HepG2 (cell line): ENCODE data around the gene FOXK2. TPM values are rescaled to one million over a fixed set of nuclear protein-coding genes. Genes with fewer than 3 reads are reported as not detected.
A peak's percentile ranks its signal among the peaks of the same experiment; 100 is the strongest.

ENCODE experiments used
- ASH2L ChIP-seq: fragments of 300-600, 200-600 bp; sonication (generic); IDR thresholded peaks from 2 replicates; pipeline ENCODE4 v1.7.0; 2017; ENCODE audit warnings: low read depth, mild to moderate bottlenecking, moderate library complexity, mixed read lengths, low read length; ENCODE audit not compliant: insufficient read length
- GMEB2 ChIP-seq: IDR thresholded peaks from 2 replicates; pipeline ENCODE4 v1.6.1; 2016; ENCODE audit warnings: missing biosample characterization, missing genetic modification reagents, low read depth
- PBX2 ChIP-seq: IDR thresholded peaks from 2 replicates; pipeline ENCODE4 v1.6.1; 2016; ENCODE audit warnings: control low read depth
- PHF20 ChIP-seq: sonication (generic); formaldehyde crosslinking; IDR thresholded peaks from 2 replicates; pipeline ENCODE4 v1.5.0; 2020; ENCODE audit warnings: mild to moderate bottlenecking, missing genetic modification reagents
- PHF5A ChIP-seq: IDR thresholded peaks from one replicate; pipeline ENCODE4 v1.6.1; 2018; ENCODE audit warnings: low read depth, missing genetic modification reagents; ENCODE audit not compliant: unreplicated experiment
- PTBP1 ChIP-seq: fragments of 200-400 bp; formaldehyde crosslinking; IDR thresholded peaks from 2 replicates; pipeline ENCODE4 v1.6.1; 2018; ENCODE audit warnings: low read length, low read depth; ENCODE audit not compliant: poor library complexity, severe bottlenecking
- RORA ChIP-seq: sonication (generic); formaldehyde crosslinking; IDR thresholded peaks from 2 replicates; pipeline ENCODE4 v1.5.0; 2020; ENCODE audit warnings: mild to moderate bottlenecking, missing genetic modification reagents, moderate library complexity
- SNRNP70 ChIP-seq: fragments of 200-400 bp; formaldehyde crosslinking; IDR thresholded peaks from 2 replicates; pipeline ENCODE4 v1.6.1; 2017; ENCODE audit warnings: mild to moderate bottlenecking, low read depth, low read length, moderate library complexity
- YEATS4 ChIP-seq: sonication (generic); formaldehyde crosslinking; IDR thresholded peaks from 2 replicates; pipeline ENCODE4 v1.4.0; 2020; ENCODE audit warnings: missing genetic modification reagents, borderline replicate concordance
- ZBTB14 ChIP-seq: sonication (generic); formaldehyde crosslinking; IDR thresholded peaks from 2 replicates; pipeline ENCODE4 v1.4.0; 2020; ENCODE audit warnings: missing genetic modification reagents
- ZC3H4 ChIP-seq: sonication (generic); formaldehyde crosslinking; IDR thresholded peaks from 2 replicates; pipeline ENCODE4 v1.4.0; 2020; ENCODE audit warnings: missing genetic modification reagents, borderline replicate concordance
- ZNF552 ChIP-seq: sonication (generic); formaldehyde crosslinking; IDR thresholded peaks from 2 replicates; pipeline ENCODE4 v1.9.0; 2022; ENCODE audit warnings: missing genetic modification reagents, mild to moderate bottlenecking, borderline replicate concordance
- ZNF556 ChIP-seq: sonication (generic); formaldehyde crosslinking; IDR thresholded peaks from 2 replicates; pipeline ENCODE4 v1.4.0; 2020; ENCODE audit warnings: mild to moderate bottlenecking, missing genetic modification reagents, borderline replicate concordance
- ZNF646 ChIP-seq: sonication (generic); formaldehyde crosslinking; IDR thresholded peaks from 2 replicates; pipeline ENCODE4 v1.9.0; 2021; ENCODE audit warnings: mild to moderate bottlenecking, missing genetic modification reagents
- polyA plus RNA-seq, 8 experiments: library from polyadenylated mRNA; depleted of rRNA in 3 of 8; stranded (reverse) in 7 of 8; unstranded in 1 of 8; fragments of >200 nt; fragmentation: Illumina TruSeq in 4 of 8; extraction: Trizol in 4 of 8; gene quantifications; 2 replicates each; pipeline versions ENCODE4 v1.2.1 to v1.2.3, GENCODE V29; 2011 to 2016; ENCODE audit warnings: low read depth in 4 of 8, missing spikeins in 1 of 8, mixed read lengths in 1 of 8; ENCODE audit not compliant: insufficient read depth in 1 of 8
- total RNA-seq, 5 experiments: library from RNA; depleted of rRNA; stranded (reverse); fragments of >200 nt; fragmentation: Illumina TruSeq; extraction: Trizol; gene quantifications; 2 replicates each; pipeline ENCODE4 v1.2.3, GENCODE V29; 2016; ENCODE audit warnings: low read depth in 1 of 5
- TF ChIP-seq, protein P1 (sequence below): sonication (generic); formaldehyde crosslinking; IDR thresholded peaks from 2 replicates; pipeline ENCODE4 v1.9.0; 2021; ENCODE audit warnings: missing genetic modification reagents, mild to moderate bottlenecking, borderline replicate concordance

Gene FOXK2
- total and polyA plus RNA-seq, 2 of the 13 experiments (the other 11 are each of a cell fraction or from before 2014, with no cell fraction given) = 67.1 to 67.2 TPM

DNA sequence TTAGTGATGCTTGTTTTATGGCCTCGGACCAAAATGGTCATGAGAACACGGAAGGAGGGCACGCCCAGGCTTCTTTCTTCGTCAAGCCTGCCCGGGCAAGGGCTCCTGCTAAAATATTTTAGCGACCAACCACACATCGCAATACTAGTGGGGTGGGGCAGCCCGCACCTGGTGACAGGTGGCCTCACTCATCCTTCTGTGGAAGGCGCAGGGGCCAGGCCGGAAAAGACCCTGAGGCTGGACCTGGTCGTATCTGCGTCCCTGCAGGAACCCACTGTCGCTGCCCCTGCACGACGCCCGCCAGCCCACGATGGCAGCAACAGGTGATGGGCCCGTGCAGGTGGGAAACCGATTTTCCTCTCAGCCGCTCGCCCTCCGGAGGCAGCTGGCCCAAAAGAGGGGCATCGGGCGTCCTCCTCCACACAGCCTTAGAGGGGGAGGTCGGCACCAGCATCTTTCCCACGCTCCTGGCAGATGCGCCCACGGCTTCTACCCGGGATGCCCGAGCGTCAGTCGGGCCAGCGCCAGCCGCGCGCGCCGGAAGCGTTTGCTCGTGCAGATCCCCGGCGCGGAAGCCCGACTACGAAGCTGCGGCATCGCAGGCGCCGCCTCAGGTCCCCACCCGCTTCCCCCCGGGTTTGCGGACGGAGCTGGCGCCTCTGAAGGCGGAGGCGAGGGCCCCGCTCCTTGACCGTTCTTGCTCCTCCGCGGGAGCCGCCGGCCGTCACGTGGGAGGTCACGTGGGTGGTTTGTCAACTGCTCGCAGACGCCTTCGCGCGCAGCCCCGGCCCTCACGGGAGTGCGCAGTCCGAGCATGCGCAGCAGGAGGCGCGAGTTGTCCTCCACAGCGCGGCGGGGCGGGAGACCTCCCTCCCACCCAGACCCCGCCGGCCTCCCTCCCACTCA lies 22.8 kb upstream of the FOXK2 start (continued):
- no peak for TF ChIP-seq ZNF646 (CRISPR knock-in tag)
- no peak for TF ChIP-seq RORA (CRISPR knock-in tag)
- TF ChIP-seq YEATS4 (CRISPR knock-in tag) = no peak
- 0 out of 2 replicates have a peak, but pooled peaks have one; percentile 34 for TF ChIP-seq ZBTB14 (CRISPR knock-in tag)
- TF ChIP-seq, protein P1, sequence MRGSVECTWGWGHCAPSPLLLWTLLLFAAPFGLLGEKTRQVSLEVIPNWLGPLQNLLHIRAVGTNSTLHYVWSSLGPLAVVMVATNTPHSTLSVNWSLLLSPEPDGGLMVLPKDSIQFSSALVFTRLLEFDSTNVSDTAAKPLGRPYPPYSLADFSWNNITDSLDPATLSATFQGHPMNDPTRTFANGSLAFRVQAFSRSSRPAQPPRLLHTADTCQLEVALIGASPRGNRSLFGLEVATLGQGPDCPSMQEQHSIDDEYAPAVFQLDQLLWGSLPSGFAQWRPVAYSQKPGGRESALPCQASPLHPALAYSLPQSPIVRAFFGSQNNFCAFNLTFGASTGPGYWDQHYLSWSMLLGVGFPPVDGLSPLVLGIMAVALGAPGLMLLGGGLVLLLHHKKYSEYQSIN (CRISPR knock-in tag) = no peak
- TF ChIP-seq PHF5A (CRISPR knock-in tag) = no peak
- no peak for TF ChIP-seq ZNF552 (CRISPR knock-in tag)
- TF ChIP-seq SNRNP70 = no peak
- TF ChIP-seq GMEB2 (CRISPR knock-in tag) = no peak
- no peak for TF ChIP-seq ZNF556 (CRISPR knock-in tag)
- TF ChIP-seq PTBP1 = no peak
- no peak for TF ChIP-seq ZC3H4
- TF ChIP-seq ASH2L = no peak
- TF ChIP-seq PHF20 (CRISPR knock-in tag) = no peak
- TF ChIP-seq PBX2 (CRISPR knock-in tag) = no peak
